ENCODE results near the gene HBA2.
"Not testable (repeated sequence)": the region's sequence is repeated elsewhere in the genome, so short reads cannot be mapped to it uniquely, and the experiment has no call there.

The HBA2 gene

DNA sequence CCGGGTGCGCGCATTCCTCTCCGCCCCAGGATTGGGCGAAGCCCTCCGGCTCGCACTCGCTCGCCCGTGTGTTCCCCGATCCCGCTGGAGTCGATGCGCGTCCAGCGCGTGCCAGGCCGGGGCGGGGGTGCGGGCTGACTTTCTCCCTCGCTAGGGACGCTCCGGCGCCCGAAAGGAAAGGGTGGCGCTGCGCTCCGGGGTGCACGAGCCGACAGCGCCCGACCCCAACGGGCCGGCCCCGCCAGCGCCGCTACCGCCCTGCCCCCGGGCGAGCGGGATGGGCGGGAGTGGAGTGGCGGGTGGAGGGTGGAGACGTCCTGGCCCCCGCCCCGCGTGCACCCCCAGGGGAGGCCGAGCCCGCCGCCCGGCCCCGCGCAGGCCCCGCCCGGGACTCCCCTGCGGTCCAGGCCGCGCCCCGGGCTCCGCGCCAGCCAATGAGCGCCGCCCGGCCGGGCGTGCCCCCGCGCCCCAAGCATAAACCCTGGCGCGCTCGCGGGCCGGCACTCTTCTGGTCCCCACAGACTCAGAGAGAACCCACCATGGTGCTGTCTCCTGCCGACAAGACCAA is at the start of gene HBA2:
Gene HBA2, plus strand, starts transcription at position 503 of the 568 bp plus-strand sequence. Its CDS starts 37 bp downstream, at position 540.
- DNase-seq, result not testable (repeated sequence)

DNA sequence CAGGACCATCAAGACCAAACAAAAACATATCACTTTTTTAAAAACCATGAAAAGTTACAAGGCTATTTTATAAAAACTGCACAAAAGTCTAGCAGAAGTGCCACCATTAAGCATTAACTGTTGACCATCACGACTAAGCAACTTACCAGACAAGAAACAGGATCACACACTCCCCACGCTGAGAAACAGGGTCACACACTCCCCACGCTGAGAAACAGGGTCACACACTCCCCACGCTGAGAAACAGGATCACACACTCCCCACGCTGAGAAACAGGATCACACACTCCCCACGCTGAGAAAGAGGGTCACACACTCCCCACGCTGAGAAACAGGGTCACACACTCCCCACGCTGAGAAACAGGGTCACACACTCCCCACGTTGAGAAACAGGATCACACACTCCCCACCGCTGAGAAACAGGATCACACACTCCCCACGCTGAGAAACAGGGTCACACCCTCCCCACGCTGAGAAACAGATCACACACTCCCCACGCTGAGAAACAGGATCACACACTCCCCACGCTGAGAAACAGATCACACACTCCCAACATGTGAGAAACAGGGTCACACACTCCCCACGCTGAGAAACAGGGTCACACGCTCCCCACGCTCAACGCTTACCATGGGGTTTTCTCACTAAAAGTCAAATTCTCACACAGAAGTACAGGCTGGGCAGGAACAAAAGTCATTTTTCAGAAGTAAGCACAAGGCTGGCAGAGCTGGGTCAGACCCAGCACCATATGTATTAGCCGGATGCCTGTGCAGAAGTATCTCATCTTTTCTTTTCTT is 48.9 kb upstream of the HBA2 start:
- not testable (repeated sequence) for DNase-seq

DNA sequence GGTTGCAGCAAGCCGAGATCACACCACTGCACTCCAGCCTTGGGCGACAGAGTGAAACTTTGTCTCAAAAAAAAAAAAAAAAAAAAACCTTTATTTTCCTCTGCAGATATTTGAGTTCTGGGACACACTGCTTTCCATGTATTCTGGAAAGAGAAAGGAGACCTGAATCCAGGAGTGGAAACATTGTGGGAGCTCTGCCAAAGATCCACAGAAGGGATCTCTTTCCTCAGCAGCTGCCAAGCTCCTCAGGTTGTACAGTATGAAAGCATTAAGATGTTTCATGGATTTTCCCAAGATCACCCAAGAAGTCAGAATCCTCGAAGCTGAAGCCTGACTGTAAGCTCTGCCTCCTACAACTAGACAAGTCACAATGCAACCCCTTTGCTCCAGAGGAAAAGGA is 47.7 kb upstream of the HBA2 start:
- DNase-seq, result no peak

DNA sequence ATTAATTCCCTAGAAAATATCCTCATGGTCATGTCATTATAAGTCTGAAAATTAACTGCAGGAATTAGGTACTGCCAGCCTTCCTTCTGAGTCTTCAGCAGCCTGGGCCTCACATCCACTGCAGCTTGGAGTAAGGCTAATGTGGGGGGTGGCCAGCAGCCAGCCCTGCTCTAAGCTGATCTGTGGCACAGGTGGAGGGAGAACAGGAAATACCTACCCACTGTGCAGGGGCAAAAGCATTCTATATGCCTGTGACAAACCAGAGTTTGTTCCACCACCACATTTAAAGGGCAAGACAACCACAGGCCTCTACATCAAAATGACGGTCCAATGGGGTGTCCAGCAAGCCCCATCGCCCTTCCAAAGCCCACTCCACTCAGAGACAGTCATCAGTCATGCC is 43.6 kb upstream of the HBA2 start:
- DNase-seq, result no peak

DNA sequence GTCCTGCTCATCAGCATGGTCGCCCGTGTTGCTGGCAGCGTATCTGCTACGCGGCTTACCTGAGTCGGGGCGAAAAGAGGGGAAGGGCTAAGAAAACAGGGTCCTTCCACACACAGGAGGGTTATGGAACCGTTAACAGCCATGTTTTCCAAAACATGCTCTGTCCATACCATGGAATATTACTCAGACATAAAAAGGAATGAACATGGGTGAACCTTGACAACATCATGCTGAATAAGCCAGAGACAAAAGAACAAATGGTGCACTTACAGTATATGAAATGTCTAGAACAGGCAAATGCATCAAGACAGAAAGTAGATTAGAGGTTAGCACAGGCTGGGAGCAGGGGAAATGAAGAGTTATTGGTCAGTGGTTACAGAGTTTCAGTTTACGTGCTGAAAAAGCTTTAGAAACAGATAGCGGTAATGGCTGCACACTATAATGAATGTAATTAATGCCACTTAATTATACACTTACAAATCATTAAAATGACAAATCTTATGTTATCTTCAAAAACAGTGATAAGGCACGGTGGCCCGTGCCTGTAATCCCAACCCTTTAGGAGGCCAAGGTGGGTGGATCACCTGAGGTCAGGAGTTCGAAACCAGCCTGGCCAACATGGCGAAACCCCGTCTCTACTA is 42.0 kb upstream of the HBA2 start:
- DNase-seq, result no peak

DNA sequence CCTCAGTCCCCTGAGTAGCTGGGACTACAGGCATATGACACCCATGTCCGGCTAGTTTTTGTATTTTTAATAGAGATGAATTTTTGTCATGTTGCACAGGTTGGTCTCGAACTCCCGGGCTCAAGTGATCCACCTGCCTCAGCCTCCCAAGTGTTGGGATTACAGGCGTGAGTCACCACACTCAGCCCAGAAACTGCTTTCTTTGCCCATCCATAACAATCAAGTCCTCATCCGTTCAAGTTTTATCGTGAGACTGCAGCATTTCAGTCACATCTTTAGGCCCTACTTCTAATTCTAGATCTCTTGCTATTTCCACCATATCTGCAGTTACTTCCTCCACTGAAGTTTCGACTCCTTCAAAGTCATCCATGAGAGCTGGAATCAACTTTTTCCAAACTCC is 40.6 kb upstream of the HBA2 start:
- DNase-seq, result no peak

DNA sequence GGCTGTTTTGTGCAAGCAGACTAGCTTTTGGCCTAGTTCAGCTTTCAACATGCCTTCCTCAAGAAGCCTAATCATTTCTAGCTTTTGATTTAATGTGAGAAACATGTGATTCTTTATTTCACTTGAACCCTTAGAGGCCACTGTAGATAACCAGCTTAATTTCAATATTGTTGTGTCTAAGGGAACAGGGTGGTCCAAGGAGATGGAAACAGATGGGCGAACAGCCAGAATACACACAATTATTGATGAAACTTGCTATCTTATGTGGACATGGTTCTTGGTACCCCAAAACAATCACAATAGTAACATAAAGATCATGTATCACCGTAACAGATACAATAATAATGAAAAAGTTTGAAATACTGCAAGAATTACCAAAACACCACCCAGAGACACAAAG is 39.0 kb upstream of the HBA2 start:
- no peak for DNase-seq

DNA sequence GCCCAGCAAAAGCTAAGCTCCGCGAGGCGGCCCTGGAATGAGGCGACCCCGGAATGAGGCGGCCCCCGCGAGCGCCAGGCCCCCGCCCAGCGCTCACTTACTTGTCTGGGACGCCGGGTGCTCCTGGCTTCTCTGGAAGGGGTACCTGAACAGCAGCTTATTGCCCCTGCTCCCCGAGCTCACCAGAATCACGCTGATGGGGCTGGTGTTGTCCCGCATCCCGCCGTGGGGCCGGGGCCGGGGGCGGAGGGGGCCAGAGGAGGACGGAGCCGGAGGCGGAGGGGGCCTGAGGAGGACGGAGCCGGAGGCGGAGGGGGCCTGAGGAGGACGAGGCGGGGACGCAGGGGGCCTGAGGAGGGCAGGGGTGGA is 34.6 kb upstream of the HBA2 start:
- no peak for DNase-seq

DNA sequence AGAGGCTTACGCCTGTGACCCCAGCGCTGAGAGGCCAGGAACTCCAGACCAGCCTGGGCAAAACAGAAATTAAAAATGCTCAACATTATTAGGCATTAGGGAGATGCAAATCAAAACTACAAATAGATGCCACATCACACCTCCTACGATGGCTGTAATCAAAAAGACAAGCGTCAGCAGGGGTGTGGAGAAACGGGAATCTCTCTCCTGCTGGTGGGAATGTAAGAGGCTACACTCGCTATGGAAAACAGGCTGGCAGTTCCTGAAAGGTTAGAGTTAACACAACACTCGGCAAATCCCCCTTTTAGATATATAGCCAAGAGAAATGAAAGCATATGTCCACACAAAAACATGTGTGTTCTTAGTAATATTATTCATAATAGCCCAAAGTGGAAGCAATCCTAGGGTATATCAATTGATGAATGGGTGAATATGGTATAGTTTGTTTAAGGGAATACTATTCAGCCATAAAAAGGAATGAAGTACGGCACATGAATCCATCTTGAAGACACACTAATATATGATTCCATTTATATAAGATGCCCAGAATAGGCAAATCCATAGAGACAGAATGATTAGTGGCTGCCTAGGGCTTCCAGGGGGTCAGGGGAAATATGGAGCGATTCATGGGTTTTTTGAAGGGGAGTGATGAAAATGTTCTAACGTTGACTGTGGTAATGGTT is 32.4 kb upstream of the HBA2 start:
- DNase-seq, result no peak

DNA sequence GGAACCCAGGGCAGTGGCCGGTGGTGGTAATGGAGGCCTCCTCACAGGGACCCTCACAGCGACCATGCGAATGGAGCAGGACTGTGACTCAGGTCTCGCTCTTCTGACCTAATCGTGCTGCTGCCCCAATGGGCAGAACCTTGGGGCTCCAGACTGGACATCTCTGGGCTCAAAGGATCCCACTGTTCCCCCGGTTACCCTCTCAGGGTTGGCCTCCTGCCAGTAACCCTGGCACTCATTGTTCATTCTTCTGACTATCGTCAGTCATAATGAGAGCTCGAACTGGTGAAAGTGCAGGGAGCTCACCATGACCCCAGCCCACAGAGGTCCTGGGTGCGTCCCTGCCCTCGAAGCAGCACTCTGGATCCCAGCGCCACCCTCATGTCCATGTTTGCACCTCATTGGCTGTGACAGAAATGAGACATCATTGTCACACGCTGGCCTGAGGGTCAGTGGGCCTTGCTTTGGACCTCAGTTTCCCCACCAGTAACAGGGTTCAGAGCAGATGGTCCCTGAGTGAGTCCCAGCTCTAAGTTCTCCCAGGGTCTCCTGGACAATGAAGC is 30.2 kb upstream of the HBA2 start:
- no peak for DNase-seq

DNA sequence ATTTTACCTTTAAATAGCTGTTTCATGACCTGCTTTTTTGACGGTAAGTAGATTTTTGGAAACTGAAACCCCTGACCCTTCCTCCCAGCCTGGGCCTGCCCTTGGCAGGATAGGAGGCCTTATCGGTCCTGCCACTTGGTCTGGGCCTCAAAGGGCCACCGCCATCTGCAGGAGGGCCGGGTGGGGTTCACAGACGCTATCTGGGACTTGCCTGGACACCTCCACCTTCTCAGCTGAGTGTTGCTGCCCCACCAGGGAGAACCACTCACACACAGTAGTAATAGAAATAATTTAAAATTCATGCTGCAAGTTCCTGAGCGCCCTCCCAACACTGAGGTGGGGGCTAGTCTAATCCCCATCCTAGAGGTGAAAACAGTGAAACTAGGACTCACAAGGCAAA is 29.6 kb upstream of the HBA2 start:
- DNase-seq, result no peak

DNA sequence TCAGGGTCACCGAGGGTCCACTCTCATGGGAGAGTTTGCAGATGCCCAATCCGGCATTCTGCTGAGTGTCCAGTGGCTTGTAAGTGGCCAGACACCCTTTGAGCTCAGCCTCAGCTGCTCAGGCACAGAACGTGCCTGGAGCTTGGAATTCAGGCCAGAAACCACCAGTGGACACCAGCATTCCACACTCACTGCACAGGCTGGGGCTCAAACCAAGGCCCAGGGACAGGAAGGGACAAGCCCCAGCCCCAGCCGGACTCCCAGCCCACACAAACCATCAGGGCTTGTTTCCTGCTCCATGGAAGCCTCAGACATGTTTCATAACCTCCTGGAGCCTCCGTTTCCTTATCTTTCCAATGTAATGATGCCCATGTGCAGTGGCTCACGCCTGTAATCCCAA is 29.2 kb upstream of the HBA2 start:
- DNase-seq, result no peak

DNA sequence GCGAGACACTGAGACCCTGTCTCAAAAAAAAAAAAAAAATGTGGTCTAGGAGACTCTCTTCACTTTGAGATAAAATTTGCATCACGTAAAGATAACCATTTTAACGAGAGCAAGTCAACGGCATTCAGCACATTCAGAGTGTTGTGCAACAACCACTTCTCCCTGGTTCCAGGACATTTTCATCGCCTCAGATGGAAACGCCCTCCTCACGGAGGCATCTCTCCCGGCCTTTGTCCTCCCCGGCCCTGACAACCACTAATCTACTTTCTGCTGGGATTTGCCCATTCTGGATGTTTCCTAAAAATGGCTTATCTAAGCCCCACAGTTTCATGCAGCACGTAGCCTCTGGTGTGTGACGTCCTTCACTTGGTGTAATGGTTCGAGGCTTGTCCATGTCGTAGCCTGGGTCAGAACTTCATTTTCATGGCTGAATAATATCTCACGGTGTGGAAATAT is 27.9 kb upstream of the HBA2 start:
- no peak for DNase-seq

DNA sequence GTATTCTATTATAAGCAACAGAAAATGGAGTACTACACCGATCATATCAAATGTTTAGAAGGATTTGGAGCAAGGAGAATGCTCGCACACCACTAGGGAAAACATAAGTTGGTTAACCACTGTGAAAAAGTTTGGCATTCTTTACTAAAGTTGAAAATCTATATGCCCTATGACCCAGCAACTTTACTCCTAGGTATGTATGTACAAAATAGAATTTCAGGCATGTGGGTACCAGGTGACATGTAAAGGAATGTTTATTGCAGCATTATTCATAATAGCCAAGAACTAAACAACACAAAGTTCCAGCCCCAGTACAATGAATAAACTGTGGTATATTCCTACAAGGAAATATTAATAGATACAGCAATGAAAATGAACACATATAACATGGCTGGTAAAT is 26.0 kb upstream of the HBA2 start:
- DNase-seq, result no peak

DNA sequence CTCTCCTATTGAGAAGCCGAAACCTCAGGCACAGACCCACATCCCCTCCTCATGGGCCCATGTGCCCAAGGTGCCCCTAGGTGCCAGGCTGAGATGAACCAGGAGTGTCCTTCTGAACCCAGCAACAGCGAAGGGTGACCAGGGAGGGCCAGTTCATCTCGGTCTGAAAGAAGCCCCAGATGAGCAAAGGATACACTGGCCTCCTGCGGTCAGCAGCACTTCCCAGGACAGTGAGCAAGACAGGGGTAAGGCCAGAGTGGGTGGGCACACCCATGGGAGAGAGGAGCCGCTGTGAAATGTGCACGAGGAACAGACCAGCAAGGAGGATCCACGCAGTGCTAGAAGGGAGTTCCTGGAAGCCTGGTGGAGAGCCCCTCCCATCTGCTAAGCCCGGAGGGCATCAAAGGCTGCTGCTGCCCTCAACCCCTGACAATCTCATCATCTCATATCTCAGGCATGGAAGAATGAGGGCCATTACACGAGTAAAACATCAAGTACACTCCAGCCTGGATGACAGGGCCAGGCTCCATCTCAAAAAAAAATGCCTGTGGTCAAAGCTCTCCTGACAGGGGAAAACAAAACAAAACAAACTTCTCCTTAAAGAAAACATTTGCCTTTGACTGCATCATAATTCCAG is 23.5 kb upstream of the HBA2 start:
- no peak for DNase-seq

DNA sequence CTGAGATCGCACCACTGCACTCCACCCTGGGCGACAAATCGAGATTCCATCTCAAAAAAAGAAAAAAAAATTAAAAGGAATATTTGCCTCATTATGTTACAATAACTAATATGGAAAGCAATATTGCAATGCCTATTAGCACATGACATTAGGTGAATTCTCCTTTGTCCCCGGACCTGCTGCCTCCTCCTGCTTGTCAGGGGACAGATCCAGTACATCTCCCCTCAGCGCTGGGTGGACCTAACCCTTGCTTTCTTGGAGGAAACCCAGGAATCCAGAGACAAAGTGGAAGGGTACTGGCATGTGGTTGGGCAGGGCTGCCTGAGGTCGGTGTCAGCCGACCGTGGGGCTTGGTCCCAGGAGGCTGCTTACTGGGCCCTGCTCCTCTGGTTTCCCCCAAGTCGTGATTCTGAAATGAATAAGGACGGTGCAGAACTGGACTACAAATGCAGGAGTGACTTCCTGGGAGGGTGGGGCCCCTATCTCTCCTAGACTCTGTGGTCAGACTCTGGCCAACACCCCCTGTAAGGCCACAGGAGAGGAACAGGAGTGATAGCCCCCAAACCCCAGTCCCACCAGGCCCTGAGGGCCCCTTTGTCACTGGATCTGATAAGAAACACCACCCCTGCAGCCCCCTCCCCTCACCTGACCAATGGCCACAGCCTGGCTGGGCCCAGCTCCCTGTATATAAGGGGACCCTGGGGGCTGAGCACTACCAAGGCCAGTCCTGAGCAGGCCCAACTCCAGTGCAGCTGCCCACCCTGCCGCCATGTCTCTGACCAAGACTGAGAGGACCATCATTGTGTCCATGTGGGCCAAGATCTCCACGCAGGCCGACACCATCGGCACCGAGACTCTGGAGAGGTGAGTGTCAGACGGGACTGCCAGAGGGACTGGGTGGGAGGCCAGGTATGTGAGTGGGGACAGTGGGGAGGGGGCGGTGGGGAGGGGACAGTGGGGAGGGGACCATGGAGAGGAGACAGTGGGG is 20.2 kb upstream of the HBA2 start, which contains the start of gene HBZ:
Gene HBZ, plus strand, starts transcription at position 504 of the 988 bp plus-strand sequence. Its CDS starts 266 bp downstream, at position 770.
- DNase-seq, result no peak

DNA sequence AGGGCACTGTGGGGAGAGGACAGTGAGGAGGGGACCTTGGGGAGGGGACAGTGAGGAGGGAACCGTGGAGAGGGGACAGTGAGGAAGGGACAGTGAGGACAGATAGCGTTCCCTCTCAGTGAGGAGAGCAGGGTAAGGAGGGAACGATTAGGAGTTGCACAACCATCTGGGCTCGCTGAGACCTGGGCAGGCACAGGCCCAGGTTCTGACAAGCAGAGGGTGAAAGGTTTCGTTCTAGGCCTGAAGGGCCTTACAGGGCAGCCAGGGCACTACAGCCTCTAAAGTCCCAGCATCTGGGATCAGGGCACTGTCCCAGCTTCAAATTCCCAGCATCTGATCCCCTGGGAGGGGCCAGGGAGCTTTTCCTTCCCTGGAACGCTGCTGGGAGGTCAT is 19.6 kb upstream of the HBA2 start:
- DNase-seq, result not testable (repeated sequence)

DNA sequence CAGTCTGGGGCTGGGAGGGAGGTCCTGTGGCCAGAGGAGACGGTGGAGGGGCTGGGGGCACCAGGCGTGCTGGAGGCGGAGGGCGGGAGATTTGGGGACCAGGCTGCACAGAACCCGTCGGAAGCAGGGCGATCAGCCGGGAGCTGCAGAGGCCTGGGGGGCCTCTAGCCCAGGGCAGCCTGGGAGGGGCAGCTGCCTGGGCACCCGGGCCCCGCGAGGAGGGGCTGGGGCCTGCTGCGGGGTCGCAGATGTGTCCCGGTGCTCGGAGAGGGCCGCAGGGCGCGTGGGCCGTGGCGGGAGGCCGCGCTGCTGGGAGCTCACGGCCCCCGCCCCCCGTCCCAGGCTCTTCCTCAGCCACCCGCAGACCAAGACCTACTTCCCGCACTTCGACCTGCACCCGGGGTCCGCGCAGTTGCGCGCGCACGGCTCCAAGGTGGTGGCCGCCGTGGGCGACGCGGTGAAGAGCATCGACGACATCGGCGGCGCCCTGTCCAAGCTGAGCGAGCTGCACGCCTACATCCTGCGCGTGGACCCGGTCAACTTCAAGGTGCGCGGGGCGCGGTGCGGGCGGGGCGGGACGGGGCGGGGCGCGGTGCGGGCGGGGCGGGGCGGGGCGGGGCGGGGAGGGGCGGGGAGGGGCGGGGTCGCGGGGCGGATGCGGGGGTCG is 19.0 kb upstream of the HBA2 start:
- not testable (repeated sequence) for DNase-seq

DNA sequence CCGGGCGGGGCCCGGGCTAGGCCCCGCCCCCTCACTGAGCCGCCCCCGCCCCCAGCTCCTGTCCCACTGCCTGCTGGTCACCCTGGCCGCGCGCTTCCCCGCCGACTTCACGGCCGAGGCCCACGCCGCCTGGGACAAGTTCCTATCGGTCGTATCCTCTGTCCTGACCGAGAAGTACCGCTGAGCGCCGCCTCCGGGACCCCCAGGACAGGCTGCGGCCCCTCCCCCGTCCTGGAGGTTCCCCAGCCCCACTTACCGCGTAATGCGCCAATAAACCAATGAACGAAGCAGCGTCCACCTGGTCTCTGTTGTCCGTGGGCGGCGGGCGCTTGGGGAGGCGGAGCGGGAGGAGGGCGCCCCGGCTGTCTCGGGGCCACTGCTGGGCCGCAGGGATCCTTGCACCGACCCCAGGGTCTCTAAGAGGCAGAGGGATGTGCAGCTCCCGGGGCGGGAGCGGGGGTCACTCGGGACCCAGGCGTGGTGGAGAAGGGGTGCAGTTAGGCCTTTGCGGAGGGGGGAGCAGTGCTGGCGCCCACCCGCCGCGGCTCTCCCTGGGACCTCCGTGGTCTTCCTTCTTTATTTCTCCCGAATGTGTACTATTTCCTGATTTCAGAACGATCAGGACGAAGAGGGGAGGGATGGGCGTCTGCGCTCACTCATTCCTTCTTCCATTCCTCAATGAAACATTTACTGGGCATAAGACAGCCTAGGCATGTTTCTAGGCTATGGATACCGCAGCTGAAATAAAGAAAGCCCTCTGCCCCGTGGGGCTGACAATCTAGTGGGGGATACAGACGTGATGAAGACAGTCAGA is 18.3 kb upstream of the HBA2 start:
- no peak for DNase-seq

DNA sequence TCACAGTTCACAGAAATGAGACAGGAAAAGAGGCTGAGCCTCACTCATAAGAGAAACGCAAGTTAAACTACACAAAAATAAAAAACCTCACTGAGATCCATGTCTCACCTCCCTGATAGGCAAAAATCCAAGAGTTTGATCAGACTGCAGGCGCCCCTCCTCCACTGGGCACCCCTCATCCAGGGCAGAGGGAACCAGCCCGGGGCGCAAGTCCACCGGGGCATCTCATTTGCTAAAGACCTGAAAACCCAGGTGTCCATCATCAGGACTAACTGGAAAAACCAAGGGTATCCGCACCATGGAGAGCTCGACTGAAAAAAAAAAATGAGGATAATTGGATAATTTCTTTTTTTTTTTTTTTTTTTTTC is 17.7 kb upstream of the HBA2 start:
- DNase-seq, result no peak

Data from HCEC 1CT (cell line).